Measurements from ENCODE around the gene CCM2L. TPM values are rescaled to one million over a fixed set of nuclear protein-coding genes. Genes with fewer than 3 reads are reported as not detected.

CCM2L gene
- total and polyA plus RNA-seq, 9 of the 15 experiments (the other 6 are each of a cell fraction or from before 2014, with no cell fraction given) = 0.04 TPM; not detected in 8

- Histone ChIP-seq H3K27ac (ENCODE audit: extremely low read depth, low read depth, low read length) (no peak overlapping the region), H2AFZ (ENCODE audit: low read depth, low read length) (no peak overlapping the region), H3K27me3 (ENCODE audit: control insufficient read depth in 2 of 2, insufficient read depth in 2 of 2, low read length in 2 of 2) (peaks cover 18 to 25% of the 10 kb centered on the region in 2 experiments), H3K4me1 (replicated peaks in 1 of 2; ENCODE audit: control insufficient read depth in 2 of 2, insufficient read depth in 2 of 2, low read length in 2 of 2) (peaks cover 0 to 11% of the 10 kb centered on the region in 2 experiments; a peak in 2 of 5 replicates), H3K36me3 (ENCODE audit: control insufficient read depth, insufficient read depth, low read length) (no peaks in the 10 kb centered on the region), H3K79me2 (ENCODE audit: control insufficient read depth, insufficient read depth, low read length) (no peaks in the 10 kb centered on the region), H3K9ac (ENCODE audit: insufficient read depth in 1 of 2, low read depth in 2 of 2, low read length in 2 of 2) (no peak overlapping the region), H3K9me1 (ENCODE audit: control insufficient read depth, insufficient read depth, low read length) (no peaks in the 10 kb centered on the region), H3K4me3 (no peak overlapping the region), H3K4me2 (ENCODE audit: insufficient read depth, low read length) (no peak overlapping the region), H4K20me1 (replicated peaks; ENCODE audit: control insufficient read depth, insufficient read depth, low read length) (peaks cover 5% of the 10 kb centered on the region), H3K9me3 (replicated peaks; ENCODE audit: control insufficient read depth, insufficient read depth, low read depth, low read length) (no peaks in the 10 kb centered on the region)
- no TSS peak for BruUV-seq (replicated peaks)
- in situ Hi-C loops (cut with MboI) = no loop called here
- intact Hi-C loops (cut with micrococcal nuclease) = no loop called here
- ATAC-seq = no peak
- CTCF ChIA-PET (ENCODE audit: low intra/inter-chr PET ratio) = no interaction called here
- no peak for FAIRE-seq
- POLR2A ChIA-PET = interaction anchor here (0.7 to 1.6 kb wide), 3 partner anchors 12 to 113 kb away, joined by 3 to 11 read pairs (median 4); partner anchors contain the start of gene PDRG1
- DNase-seq (ENCODE audit: extremely low read depth in 1 of 4, low spot score in 3 of 4) = no peak
- whole genome bisulfite sequencing (ENCODE audit: insufficient coverage, low coverage, missing lambda C conversion rate) = 0% methylated on average over 6 of the region's 6 CpGs
- TF ChIP-seq, protein P1, sequence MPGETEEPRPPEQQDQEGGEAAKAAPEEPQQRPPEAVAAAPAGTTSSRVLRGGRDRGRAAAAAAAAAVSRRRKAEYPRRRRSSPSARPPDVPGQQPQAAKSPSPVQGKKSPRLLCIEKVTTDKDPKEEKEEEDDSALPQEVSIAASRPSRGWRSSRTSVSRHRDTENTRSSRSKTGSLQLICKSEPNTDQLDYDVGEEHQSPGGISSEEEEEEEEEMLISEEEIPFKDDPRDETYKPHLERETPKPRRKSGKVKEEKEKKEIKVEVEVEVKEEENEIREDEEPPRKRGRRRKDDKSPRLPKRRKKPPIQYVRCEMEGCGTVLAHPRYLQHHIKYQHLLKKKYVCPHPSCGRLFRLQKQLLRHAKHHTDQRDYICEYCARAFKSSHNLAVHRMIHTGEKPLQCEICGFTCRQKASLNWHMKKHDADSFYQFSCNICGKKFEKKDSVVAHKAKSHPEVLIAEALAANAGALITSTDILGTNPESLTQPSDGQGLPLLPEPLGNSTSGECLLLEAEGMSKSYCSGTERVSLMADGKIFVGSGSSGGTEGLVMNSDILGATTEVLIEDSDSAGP (CRISPR knock-in tag; IDR thresholded peaks at IDR 0.05) = no peak
- TF ChIP-seq ZNF165 (CRISPR knock-in tag; IDR thresholded peaks at IDR 0.05; ENCODE audit: borderline replicate concordance) (no peak), ZBTB40 (IDR thresholded peaks at IDR 0.05) (no peak), ZBTB40 (CRISPR knock-in tag; IDR thresholded peaks at IDR 0.05) (no peak)
These were observed 46.3 kb upstream of the CCM2L start for GRCh38 chr20:31963889-31964288.

Data from K562 (cell line).